ENCODE data around the gene KCTD20.

- no peak for TF ChIP-seq CTCF (IDR thresholded peaks at IDR 0.05)
- TF ChIP-seq POLR2A (IDR thresholded peaks at IDR 0.05): no peak
These were observed 40.3 kb upstream of the KCTD20 start for GRCh38 chr6:36402481-36402880.
